ENCODE measurements around the gene KCNG4.

KCNG4 gene

DNA sequence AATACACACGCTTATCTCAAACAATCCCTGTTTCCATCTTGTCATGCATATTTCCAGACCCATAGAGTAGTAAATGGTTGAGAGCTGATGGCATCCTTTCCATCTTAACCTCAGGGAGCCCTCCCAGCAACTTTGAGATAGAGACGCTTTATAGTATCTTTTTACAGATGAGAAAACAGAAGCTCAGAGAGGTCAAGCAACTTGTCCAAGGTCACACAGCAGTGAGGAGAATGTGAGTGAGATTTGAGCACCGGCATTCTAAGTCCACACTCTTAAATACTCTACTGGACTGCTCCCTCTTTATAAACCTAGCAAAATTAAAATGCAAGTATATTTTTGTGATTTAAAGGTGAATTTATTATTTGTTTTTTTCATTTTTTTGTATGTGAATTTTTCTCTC lies 19.9 kb upstream of the KCNG4 start:
- DNase-seq (ENCODE audit: extremely low spot score) = no peak
- CTCF ChIA-PET = interaction anchor here (2.1 kb wide), 1 partner anchor 18 kb away, joined by 9 read pairs; no protein-coding TSS in a partner anchor
- TF ChIP-seq, protein P1, sequence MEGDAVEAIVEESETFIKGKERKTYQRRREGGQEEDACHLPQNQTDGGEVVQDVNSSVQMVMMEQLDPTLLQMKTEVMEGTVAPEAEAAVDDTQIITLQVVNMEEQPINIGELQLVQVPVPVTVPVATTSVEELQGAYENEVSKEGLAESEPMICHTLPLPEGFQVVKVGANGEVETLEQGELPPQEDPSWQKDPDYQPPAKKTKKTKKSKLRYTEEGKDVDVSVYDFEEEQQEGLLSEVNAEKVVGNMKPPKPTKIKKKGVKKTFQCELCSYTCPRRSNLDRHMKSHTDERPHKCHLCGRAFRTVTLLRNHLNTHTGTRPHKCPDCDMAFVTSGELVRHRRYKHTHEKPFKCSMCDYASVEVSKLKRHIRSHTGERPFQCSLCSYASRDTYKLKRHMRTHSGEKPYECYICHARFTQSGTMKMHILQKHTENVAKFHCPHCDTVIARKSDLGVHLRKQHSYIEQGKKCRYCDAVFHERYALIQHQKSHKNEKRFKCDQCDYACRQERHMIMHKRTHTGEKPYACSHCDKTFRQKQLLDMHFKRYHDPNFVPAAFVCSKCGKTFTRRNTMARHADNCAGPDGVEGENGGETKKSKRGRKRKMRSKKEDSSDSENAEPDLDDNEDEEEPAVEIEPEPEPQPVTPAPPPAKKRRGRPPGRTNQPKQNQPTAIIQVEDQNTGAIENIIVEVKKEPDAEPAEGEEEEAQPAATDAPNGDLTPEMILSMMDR (IDR thresholded peaks at IDR 0.05; ENCODE audit: control extremely low read depth, extremely low read depth, low read depth, missing control alignments) = no peak
- POLR2A ChIA-PET = no interaction called here

DNA sequence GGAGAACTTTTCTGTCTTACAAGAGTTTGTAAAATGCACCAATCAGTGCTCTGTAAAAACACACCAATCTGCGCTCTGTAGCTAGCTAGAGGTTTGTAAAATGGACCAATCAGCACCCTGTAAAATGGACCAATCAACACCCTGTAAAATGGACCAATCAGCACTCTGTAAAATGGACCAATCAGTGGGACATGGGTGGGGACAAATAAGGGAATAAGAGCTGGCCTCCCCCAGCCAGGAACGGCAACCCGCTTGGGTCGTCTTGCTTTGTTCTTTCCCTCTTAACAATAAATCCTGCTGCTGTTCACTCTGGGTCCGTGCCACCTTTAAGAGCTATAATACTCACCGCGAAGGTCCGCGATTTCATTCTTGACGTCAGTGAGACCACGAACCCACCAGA lies 18.5 kb upstream of the KCNG4 start:
- TF ChIP-seq, protein P1 (IDR thresholded peaks at IDR 0.05; ENCODE audit: control extremely low read depth, extremely low read depth, low read depth, missing control alignments) = no peak
- no peak for DNase-seq (ENCODE audit: extremely low spot score)
- ChIA-PET CTCF (interaction anchor here (2.1 kb wide), 1 partner anchor 19 kb away, joined by 9 read pairs; no protein-coding TSS in a partner anchor), POLR2A (no interaction called here)

DNA sequence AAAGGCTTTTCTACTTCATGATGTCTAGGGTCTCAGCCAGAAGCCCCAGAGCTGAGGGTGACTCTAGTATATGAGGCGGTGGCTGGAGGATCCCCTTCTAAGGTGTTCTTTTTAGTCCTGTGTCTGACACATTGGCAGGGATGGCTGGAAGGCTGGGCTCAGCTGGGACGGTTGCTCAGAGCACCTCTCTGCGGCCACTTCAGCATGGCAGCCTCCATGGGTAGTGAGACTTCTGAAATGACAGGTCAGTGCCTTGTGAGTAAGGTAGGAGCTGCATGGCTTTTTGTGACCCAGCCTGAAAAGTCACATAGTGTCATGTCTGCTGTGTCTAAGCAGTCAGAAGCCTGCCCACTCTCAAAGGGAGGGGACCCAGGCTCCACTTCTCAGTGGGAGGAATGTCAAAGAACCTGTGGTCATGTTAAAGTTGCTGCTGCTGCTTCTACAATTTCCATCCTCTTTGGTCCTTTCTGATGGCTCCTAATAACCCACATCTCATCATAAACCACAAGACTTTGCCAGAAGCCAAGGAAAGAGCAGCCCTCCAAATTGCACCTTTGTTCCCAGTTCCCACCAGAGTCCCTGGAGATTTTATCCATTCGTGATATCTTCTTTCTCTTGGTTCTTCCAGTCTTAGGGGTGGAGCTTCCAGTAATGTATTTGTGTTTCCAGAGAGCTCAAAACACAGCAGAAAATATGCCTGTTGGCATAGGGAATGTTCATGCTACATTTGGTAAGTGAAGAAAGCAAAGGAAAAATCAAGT lies 15.4 kb upstream of the KCNG4 start:
- TF ChIP-seq, protein P1 (IDR thresholded peaks at IDR 0.05; ENCODE audit: control extremely low read depth, extremely low read depth, low read depth, missing control alignments) = no peak
- ChIA-PET POLR2A (no interaction called here), CTCF (no interaction called here)
- no peak for DNase-seq (ENCODE audit: extremely low spot score)

DNA sequence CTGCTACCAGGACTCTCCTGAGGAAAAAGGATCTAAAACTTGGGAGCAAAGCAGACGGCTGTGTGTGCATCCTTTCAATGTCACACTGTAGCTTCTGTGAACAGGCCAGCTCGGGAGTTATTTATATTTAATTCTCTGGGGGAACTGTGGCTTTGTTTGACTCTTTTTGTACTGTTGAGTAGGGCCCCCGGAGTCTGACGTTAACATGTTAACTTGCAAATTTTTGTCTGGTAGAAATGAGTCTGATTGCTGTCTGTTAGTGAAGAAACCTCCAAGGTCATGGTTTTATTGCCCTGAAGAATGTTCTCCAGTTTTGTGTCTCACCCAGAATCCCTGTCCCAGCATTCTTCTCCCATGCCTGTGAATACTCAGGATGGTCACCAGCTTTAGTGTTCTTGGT lies 14.2 kb upstream of the KCNG4 start:
- DNase-seq (ENCODE audit: extremely low spot score) = no peak
- ChIA-PET POLR2A (no interaction called here), CTCF (no interaction called here)
- TF ChIP-seq, protein P1 (IDR thresholded peaks at IDR 0.05; ENCODE audit: control extremely low read depth, extremely low read depth, low read depth, missing control alignments) = no peak

DNA sequence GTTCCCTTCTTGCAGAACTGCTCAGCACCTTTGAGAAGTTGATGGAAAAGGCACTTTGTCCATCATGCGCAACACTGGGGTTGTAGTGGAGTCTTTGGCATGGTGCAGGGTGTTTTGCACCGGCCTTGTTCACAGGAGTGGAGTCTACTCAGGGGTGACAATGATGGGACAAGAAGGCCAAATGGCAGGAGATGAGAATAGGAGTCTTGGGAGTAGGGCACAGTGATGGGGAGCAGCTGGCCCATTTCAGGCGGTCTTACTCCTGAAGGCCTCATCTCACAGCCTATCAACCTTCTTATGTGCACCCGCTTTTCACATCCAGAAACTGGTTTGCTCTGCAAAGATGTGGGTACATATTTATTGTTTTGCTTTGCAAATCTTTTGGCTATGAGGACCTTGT lies 13.4 kb upstream of the KCNG4 start:
- DNase-seq (ENCODE audit: extremely low spot score) = no peak
- ChIA-PET CTCF (no interaction called here), POLR2A (no interaction called here)
- TF ChIP-seq, protein P1 (IDR thresholded peaks at IDR 0.05; ENCODE audit: control extremely low read depth, extremely low read depth, low read depth, missing control alignments) = no peak

DNA sequence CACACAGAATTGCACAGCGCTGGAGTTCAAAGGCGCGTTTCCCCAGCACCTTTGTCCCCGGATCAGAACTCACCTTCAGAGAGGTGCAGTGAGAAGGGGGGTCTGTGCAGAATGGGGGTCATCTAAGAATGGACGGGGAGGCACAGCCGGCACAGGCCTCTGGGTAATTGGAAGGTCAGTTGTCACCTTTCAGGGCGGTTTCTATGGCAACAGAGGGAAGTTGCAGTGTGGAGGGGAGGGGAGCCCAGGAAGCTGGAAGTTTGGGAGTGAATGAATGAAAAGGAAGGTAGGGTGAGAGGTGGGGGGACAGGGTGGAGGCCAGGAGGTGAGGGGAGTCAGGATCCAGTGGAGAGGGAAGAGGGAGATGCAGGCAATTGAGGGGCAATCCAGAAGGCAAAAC lies 12.4 kb upstream of the KCNG4 start:
- TF ChIP-seq, protein P1 (IDR thresholded peaks at IDR 0.05; ENCODE audit: control extremely low read depth, extremely low read depth, low read depth, missing control alignments) = no peak

More for the DNA sequence above, 12.4 kb upstream of the KCNG4 start:
- CTCF ChIA-PET = no interaction called here
- DNase-seq (ENCODE audit: extremely low spot score) = no peak
- POLR2A ChIA-PET = no interaction called here
